ENCODE data around the gene OR2F2.

OR2F2 gene

GRCh38 chr7:143979359-143979758 lies 44.3 kb downstream of the OR2F2 start:
- no peak for TF ChIP-seq YY1 (IDR thresholded peaks at IDR 0.05; ENCODE audit: insufficient read depth, insufficient read length)
- no peak for TF ChIP-seq SUZ12 (IDR thresholded peaks at IDR 0.05; ENCODE audit: extremely low read depth, insufficient read depth, insufficient read length)
- TF ChIP-seq ZNF274 (IDR thresholded peaks at IDR 0.05; ENCODE audit: low read depth, low read length), result no peak
- Histone ChIP-seq H3K27me3 (ENCODE audit: insufficient read depth, insufficient read length) (no peaks in the 10 kb centered on the region), H3K36me3 (ENCODE audit: insufficient read depth, insufficient read length, low read length) (no peaks in the 10 kb centered on the region), H3K4me1 (ENCODE audit: insufficient read depth, insufficient read length) (no peaks in the 10 kb centered on the region), H3K4me3 (ENCODE audit: insufficient read length, low read depth) (no peak overlapping the region), H3K9ac (ENCODE audit: insufficient read length, low read depth) (no peak overlapping the region), H3K9me3 (ENCODE audit: insufficient read depth, low read length) (no peaks in the 10 kb centered on the region)
- no peak for DNase-seq (ENCODE audit: low read depth, low spot score)

- TF ChIP-seq YY1 (IDR thresholded peaks at IDR 0.05; ENCODE audit: insufficient read depth, insufficient read length), result no peak
- TF ChIP-seq ZNF274 (IDR thresholded peaks at IDR 0.05; ENCODE audit: low read depth, low read length), result no peak
- no peak for TF ChIP-seq SUZ12 (IDR thresholded peaks at IDR 0.05; ENCODE audit: extremely low read depth, insufficient read depth, insufficient read length)
- no peaks in the 10 kb centered on the region for H3K27me3 ChIP-seq (ENCODE audit: insufficient read depth, insufficient read length)
- no peak for DNase-seq (ENCODE audit: low read depth, low spot score)
- H3K36me3 ChIP-seq (ENCODE audit: insufficient read depth, insufficient read length, low read length), result no peaks in the 10 kb centered on the region
- no peak overlapping the region for H3K9ac ChIP-seq (ENCODE audit: insufficient read length, low read depth)
- H3K9me3 ChIP-seq (ENCODE audit: insufficient read depth, low read length), result no peaks in the 10 kb centered on the region
- H3K4me1 ChIP-seq (ENCODE audit: insufficient read depth, insufficient read length), result no peaks in the 10 kb centered on the region
- H3K4me3 ChIP-seq (ENCODE audit: insufficient read length, low read depth), result no peak overlapping the region
Measured at GRCh38 chr7:143979998-143980397, 45.0 kb downstream of the OR2F2 start.

- no peak overlapping the region for H3K9ac ChIP-seq (ENCODE audit: insufficient read length, low read depth)
- no peaks in the 10 kb centered on the region for H3K4me1 ChIP-seq (ENCODE audit: insufficient read depth, insufficient read length)
- DNase-seq (ENCODE audit: low read depth, low spot score), result no peak
- TF ChIP-seq SUZ12 (IDR thresholded peaks at IDR 0.05; ENCODE audit: extremely low read depth, insufficient read depth, insufficient read length), result no peak
- TF ChIP-seq ZNF274 (IDR thresholded peaks at IDR 0.05; ENCODE audit: low read depth, low read length), result no peak
- no peak for TF ChIP-seq YY1 (IDR thresholded peaks at IDR 0.05; ENCODE audit: insufficient read depth, insufficient read length)
- no peak overlapping the region for H3K4me3 ChIP-seq (ENCODE audit: insufficient read length, low read depth)
- H3K27me3 ChIP-seq (ENCODE audit: insufficient read depth, insufficient read length), result no peaks in the 10 kb centered on the region
- no peaks in the 10 kb centered on the region for H3K36me3 ChIP-seq (ENCODE audit: insufficient read depth, insufficient read length, low read length)
- no peaks in the 10 kb centered on the region for H3K9me3 ChIP-seq (ENCODE audit: insufficient read depth, low read length)
Measured at GRCh38 chr7:143980746-143981510, 45.9 kb downstream of the OR2F2 start.

DNA sequence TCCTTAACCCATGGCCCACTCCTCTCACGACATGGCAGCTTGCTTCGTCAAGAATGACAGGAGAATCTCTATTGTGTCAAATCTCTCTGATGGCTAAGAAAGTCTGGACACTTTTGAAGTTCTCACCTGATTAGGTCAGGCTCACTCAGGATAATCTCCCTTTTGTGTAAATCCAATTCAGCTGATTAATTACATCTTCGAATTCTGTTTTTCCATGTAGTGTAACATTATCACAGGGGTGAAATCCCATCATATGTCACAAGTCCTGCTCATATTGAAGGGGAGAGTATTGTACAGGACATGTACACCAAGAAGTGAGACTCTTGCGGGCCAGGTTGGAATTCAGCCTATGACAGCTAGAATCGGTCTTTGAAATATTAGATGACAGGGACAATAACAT lies 48.9 kb downstream of the OR2F2 start:
- no peak overlapping the region for H3K4me3 ChIP-seq (ENCODE audit: insufficient read length, low read depth)
- no peaks in the 10 kb centered on the region for H3K27me3 ChIP-seq (ENCODE audit: insufficient read depth, insufficient read length)
- H3K4me1 ChIP-seq (ENCODE audit: insufficient read depth, insufficient read length), result no peaks in the 10 kb centered on the region
- no peak overlapping the region for H3K9ac ChIP-seq (ENCODE audit: insufficient read length, low read depth)
- no peaks in the 10 kb centered on the region for H3K36me3 ChIP-seq (ENCODE audit: insufficient read depth, insufficient read length, low read length)
- TF ChIP-seq YY1 (IDR thresholded peaks at IDR 0.05; ENCODE audit: insufficient read depth, insufficient read length) (no peak), SUZ12 (IDR thresholded peaks at IDR 0.05; ENCODE audit: extremely low read depth, insufficient read depth, insufficient read length) (no peak), ZNF274 (IDR thresholded peaks at IDR 0.05; ENCODE audit: low read depth, low read length) (no peak)
- DNase-seq (ENCODE audit: low read depth, low spot score), result no peak
- H3K9me3 ChIP-seq (ENCODE audit: insufficient read depth, low read length), result no peaks in the 10 kb centered on the region
